NCI-H2081 treated with DMSO at 0.1 percent for 48 hours (cell line): Measurements from ENCODE around the gene PARN.
A peak's percentile ranks its signal among the peaks of the same experiment; 100 is the strongest.

ENCODE experiments used
- DNase-seq: peaks from one replicate; lab custom pipeline; 2025; lab: John Stamatoyannopoulos, UW

Gene PARN

DNA sequence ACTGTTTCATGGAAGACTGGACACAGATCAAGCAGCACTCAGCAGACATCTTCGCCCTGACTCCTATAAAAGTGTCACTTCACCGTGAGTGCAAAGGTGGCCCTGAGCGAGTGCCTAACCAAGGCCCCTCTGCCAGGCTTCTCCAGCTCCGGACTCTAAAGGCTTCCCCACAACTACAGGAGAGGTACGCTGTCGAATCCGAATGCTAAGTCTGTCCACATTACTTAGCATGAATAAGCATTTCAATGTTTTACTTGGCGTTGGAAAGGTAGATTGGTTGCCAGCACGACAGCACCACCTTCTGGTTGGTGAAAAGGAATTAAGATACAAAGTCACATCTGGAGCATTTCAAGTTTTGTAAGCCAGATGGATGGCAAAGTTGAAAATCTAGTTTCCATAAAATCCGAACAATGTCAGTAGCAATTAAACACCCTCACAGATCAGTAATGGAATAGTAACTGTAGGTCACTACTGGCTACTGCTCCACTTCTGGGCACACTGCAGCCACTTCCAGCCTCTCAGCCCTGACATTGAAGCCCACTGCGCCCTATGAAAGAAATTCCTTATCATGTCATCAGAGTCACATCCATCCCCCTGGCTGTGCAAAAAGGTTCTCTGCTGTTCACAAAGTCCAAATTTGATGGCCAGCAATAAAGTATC lies 100.9 kb downstream of the PARN start:
- DNase-seq = peak; percentile 25

DNA sequence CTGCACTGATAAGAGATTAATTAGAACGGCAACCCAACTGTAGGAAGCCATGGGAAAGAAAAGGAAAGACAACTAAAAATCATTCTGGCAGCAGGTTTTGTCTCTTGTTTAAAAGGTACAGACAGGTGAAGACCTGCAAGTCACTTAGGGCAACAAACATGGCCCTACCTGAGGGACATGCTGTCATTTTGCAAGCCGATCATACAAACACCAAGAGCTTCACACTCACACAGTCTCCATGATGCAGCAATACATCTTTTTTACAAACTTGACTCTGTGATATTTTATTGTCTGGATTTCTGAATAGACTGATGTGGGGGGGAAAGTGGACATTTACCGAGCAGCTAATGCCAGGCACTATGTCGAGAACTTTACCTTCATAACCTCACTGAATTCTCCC lies 101.8 kb downstream of the PARN start:
- DNase-seq = no peak

DNA sequence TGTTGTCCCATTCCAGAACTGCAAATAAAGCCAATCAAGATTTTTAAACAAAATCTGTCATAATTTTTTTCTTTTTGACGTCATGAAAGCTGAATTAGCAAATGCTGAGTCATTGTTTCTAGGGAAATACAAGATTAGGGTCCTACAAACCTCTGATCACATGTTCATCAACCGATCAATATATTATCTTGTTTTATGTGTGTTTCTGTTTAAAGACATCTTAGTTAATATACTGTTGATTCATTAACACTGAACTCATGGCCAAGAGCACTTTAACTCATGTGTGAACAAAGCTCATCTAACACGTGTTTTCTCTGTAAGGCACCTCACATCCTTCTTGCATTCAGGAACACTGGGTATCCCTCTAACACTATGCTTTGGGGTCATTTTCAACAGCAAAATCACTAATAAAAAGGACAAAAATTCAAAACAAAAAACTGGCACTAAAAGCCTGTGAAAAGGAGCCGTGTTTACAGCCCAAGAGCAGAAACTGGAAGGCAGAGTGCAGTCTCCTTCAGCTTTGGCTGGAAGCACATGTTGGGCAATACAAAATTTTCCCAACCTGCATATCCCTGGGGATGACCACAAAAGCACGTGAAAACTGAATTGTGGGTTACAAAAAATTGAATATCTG lies 102.5 kb downstream of the PARN start:
- DNase-seq = no peak

DNA sequence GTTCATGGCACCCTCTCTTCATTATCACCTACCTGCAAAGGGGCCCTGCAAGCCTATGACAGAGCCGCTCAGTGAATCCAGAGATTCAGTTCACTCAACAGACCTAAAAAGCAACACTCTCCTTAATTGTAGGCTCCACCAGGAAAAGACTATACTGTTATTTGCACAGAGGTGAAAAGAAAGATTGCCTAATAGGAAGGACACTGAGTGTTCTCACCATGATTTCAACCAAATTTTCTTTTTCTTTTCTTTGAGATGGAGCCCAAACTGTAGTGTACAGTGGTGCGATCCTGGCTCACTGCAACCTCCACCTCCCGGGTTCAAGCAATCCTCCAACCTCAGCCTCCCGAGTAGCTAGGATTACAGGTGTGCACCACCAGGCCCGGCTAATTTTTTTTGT lies 104.5 kb downstream of the PARN start:
- no peak for DNase-seq

DNA sequence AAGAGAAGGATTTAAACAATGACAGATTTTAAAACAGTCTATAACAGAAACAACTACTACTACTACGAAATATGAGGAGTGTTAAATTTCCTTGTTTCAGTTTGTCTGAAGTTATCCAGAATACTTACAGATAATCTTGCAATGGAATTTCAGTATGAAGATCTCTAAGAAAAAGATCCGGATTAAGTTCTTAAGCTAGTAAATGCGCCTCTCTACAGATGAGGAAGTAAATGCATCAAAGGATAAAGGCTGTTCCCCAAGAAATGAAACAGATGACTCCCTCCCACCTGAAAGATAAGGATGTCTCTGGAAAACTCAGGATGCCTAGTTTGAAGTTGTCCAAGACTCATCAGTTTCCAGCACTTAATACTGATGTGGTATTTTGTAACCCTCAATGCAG lies 105.1 kb downstream of the PARN start:
- DNase-seq = no peak

DNA sequence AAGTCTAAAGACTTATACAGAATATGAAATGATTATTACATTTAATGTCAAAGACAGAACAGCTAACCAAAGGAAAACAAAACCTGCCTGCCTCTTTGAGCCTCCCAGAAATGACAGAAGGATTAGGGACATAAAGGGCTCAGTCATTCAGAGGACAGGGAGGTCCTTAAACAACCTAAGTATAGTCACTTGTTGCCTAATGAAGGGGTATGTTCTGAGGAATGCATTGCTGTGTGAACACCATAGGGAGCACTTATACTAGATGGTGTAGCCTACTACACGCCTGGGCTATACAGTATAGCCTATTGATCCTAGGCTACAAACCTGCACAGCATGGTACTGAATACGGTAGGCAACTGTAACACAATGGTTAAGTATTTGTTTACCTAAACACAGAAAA lies 106.4 kb downstream of the PARN start:
- no peak for DNase-seq

DNA sequence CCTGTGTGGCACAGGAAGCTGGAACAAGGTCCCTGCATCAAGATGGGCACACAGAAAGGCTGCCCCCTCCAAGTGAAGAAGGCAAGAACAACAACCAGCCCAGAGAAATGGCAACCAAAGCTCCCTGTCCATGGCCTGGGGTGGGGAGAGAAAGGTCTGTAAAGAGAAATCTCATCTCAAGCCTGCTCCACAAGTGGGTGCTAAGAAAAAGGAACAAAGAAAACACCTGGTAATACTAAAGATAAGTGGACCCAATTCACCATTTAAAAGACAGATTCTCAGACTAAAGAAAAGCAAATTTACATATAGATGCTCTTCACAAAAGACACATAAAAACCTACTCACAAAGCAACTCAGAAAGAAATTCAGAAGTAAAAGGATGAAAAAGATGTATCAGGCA lies 107.4 kb downstream of the PARN start:
- no peak for DNase-seq

DNA sequence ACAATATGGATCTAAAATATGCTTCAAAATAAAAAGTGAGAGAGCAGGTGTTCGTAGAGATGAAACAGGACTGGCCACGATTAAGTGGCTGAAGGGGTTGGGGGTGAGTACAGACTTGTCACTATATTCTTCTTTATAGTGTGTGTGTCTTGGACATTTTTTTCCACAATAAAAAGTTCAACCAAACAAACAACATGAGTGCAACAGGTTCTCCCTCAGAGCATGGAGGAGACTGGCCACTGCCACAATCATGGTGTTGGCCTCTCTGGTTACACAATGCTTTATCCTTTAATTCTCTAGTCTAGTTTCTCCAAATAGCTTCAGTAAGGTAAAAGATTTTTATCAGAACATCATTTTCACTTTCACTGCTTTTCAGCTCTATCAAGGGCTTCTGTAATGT lies 109.3 kb downstream of the PARN start:
- no peak for DNase-seq

DNA sequence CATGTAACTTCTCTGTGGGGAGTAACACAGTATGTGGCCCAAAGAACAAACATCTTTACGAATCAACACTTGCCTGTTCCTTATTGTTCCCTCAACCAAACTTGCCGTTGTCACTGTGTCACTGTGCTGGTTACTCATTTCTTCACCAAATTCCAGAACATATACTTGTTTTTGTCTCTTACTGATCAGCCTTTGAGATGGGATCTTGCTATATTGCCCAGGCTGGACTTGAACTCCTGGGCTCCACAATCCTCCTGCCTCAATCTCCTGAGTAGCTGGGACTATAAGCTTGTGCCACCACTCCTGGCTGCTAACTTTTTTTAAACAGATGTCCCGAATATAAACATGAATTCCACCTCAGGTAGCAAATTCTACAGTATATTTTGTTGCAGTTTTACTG lies 115.1 kb downstream of the PARN start:
- no peak for DNase-seq

DNA sequence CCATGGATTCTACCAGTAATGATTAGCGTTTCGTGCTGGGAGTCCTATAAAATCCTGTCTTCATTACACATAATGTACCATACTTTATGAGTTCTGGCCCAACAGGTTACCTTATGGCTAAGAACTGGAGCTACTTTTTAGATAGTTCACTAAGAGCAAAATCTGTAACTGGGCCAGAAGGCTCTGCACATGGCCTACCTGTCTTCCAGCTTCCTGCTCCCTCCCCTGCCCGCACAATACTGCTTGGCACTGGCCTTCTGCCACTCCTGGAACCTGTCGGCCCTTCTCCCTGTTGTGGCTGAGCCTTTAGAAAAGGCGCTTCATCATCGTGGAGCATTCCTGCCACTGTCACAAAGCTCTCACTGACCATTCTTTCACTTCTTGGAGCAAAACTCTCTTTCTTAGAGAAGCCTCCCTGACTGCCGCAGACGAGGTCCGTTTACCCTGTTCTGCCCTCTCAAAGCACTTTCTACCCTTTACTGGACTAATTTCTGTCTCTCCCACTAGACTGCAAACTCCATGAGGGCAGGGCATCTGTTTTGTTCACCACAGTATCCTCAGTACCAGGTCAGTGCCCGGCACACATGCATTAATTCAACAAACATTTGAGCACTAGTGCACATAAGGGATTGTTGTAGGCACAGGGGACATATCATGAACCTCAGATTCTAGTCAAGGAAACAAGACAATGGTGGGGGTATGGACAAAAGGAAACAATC lies 116.5 kb downstream of the PARN start:
- no peak for DNase-seq

DNA sequence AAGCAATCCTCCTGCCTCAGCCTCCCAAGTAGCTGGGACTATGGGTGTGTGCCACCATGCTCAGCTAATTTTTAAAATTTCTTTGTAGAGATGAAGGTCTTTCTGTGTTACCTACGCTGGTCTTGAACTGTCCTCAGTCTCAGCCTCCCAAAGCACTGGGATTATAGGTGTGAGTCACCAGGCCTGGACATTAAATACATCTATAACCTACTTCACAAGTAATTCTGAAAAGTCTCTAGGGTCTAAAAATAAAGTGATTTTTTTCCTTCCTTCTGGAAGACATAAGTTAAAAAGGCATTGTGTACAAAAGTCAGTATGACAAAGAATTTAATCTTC lies 118.3 kb downstream of the PARN start:
- DNase-seq = no peak

DNA sequence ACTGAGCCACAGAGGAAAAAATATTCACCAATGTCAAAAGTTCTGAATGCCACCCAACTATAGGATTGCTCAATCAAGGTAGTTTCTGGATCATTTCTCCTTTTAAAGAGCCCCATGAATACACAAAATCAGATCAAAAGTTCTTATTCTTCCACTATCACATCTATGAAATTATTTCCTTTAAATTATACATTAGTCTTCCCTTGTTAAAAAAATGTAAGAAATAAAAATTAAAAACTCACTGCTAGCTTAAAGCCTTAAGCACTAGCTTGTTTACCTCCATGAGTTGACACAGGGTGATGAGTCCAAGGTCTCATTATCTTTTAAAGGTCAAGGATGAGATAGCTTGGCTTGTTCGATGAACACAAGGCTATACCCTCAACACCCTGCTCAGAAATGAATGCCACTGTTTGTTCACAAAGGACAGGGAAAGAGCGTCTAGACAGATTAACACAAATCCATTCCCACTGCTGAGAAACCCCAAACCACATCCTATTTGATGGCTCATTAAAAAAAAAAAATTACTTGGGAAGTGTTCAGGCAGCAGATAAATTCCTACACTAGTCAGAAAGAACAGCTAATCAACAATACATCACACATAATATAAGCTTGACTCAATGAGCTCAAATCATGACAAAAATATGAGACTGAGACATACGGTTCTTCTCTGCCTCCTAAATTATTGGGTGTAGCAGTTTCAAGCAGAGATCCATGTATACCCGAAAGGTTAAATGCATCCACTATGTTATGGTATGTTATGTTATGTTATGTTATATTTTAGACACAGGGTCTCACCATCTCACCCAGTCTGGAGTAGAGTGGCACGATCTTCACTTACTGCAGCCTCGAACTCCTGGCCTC lies 118.9 kb downstream of the PARN start:
- DNase-seq = no peak

DNA sequence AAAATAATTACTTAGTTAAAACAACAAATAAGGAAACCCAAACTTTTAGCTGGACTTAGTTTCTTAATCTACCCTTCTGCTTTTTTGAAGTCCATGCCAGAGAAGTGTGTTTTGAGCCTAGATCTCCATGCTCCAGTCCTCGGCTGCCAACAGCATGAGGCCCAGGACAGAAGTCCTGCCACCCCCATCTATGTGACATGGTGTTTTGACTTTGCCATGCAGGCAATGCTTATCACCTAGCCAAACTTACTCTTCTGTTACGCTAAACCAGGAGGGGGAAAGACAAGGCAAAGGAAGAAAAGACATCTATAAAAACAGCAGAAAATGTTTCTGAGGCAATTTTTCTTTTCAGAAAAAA lies 119.5 kb downstream of the PARN start:
- no peak for DNase-seq

DNA sequence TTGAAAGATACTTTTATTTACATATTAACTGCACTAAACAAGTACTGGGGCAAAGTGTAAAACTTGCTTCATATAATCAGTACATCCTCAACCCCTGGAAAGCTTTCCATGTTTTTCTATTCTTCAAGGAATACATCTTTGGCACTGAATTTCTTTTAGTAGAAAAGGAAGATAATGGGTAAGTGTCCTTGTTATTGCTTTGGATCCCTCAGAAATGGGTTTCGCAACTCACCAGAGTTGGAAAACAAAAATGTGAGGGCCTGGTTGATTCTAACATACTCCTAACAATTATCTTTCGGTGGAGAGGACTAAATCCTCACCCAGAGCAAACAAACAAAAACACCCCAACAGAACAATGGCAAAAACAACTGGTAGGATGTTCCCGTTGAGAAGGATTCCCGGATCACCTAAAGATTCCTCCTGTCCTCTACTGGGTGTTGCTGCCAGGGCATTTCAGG lies 120.4 kb downstream of the PARN start:
- no peak for DNase-seq

DNA sequence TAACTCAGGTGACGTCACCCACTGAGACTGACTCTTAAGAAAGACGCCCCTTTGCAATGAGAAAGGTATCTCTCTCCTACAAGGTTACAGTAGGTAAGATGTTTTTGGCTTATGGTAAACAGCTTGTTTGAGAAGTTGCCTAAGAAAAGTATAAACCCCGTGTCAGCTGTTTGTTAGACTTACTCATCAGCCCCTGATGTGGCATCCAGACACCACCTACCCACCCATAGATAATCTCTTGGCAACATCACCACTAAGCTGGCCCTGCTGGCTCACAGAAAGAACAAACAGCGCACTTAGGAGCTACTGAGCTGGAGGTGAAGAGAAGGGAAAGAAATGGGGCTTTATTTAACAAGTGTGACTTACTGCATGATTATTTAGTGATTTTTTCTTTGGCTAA lies 121.0 kb downstream of the PARN start:
- DNase-seq = no peak

DNA sequence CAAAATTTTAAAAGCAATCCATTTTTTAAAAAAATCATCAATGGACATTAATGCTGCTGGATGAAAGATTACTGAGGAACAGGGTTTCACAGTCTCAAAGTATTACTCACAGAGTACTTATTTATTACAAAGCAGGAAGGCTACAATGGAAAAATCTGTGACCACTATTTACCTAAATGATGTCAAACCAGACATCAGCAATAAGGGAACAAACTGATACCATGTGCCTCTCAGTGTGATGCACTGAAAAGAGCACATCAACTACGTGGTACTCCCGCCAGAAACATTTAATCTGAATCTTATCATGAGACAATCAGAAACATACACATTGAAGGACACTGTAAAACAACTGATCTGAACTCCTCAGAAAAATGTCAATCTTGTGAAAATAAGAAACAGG lies 124.2 kb downstream of the PARN start:
- no peak for DNase-seq

DNA sequence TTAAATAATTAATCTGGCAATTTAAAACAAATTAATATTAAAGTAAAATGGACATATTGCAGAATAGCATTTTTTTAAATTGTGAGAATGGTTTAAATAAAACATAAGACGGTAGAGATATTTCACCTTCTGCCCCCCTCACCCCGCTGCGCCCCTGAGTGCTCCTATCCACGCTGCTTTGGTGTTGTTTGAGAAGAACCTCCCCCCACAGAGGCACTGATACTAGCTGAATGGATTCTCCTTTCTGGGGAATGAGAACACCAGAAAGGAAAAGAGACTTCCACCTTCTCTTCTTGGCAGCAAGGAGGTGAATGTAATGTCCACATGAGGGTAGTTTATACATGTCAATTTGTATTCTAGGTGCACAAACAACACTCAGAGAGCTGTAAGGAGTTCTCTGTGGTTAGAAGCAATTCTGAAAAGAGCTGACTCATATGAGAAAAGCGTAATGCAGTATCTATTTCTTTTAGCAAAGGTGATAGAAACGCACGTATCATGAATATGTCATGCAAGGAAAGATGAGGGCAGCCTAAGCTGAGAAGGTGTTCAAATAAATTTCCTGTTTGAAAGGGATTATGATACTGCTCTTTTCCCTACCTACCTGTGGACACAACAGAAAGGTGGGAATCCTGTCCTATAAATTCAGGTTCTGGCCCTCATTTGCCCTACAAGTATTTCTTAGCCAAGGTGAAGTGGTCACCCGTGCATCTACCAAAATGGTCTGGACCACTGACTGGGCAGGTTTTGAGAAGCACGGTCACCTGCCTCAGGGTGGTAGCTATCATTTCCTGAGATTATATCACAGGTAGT lies 126.9 kb downstream of the PARN start:
- DNase-seq = no peak

DNA sequence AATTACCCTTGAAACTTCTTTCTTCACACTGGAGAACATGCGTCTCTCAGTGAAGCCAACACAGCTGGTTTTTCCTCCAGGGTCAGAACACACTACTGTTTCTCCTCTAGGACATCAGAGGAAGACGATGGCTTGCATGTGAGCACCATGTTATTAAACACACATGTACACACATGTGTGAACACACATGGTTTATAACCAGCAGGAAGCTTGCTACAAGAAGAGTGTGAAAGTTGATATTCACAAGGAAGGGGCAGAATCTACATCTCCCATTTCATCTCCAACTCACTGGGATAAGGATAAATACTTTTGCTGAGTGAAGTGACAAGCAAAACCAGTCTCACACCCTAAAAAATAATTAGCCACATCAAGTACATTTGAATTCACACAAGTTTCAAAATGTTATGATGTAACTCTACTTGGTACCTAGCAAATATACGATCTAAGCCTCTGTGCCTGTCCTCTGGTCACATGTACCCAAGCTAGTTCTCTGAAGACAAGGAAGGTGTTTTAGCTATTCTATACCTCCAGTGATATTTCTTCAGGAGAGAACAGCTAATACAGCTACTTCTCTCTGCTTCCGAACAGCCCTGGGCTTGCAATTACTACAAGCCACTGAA lies 127.7 kb downstream of the PARN start:
- DNase-seq = no peak

DNA sequence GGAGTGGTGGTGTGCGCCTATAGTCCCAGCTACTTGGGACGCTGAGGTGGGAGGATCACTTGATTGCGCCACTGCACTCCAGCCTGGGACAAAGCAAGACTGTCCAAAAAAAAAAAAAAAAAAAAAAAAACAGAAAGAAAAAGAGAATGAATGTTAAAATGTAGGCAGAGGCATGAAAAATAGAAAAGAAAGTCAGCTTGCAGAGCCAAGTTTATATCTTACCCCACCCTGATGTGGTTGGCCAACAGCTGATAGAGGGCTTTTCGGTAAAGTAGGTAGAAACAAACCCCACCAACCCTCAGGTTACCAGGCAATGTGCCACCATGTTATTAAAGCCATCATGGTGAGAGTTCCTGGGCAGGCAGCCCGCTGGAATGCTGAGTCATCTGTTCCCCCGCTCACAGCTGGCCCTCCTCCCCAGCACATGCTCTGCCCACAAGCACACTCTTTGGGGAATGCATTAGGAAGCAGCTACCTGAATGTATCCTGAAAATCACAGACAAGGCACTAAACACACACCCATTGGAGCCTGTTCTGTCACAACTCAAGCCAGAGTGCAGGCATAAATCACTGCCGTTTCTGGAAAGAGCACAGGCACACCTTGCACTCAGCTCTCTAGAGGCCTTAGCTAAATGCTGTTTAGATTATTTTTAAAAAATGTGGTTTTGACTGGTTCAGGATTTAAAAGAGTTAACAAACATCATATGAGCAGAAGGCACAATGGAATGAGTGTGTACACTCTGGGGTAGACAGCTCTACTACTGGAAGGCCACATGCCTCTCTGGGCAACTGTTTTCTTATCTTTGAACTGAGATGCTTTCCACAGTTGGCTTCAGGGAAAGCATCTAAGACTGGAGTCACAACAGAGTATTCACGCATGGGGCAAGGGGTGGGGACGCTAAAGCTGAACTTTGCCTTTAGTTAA lies 128.5 kb downstream of the PARN start:
- DNase-seq = peak; percentile 69

DNA sequence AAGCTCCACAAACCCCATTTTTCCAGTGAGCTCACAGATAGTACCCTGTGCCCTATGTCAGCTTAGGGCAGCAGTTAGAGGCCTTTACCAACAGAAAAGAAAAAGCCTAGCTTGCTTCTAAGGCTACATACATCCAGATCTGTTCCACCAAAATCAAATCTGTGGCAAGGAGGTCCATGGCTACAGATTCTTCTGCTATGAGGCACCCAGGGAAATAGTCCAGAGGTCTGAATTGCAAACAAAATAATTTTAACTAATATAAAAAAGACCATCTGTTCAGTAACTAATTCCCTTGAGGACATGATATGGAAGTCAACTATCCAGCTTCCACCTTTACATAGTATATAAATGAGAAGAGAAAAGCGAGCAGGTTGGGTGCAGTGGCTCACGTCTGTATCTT lies 129.3 kb downstream of the PARN start:
- no peak for DNase-seq
